ENCODE measurements around the gene EMC1. TPM values are rescaled to one million over a fixed set of nuclear protein-coding genes. Genes with fewer than 3 reads are reported as not detected.

Gene EMC1
- total RNA-seq, 2 experiments from 2014 or later = 46.6 to 49.3 TPM

- Mint-ChIP-seq H3K4me3 (peak within 1 kb of the TSS; percentile 94), H3K9me3 (no peaks in the 10 kb centered on the region), H3K4me1 (ENCODE audit: low read depth) (peaks cover 68% of the 10 kb centered on the region), H3K27me3 (no peaks in the 10 kb centered on the region), H3K27ac (peak within 1 kb of the TSS; percentile 96), H3K36me3 (peaks cover 19% of the 10 kb centered on the region)
- ChIA-PET POLR2A (interaction anchor here (0.6 to 3.8 kb wide), 5 partner anchors 30 to 385 kb away, joined by 3 to 19 read pairs (median 3); partner anchors contain the start of genes EMC1 and MRTO4), CTCF (interaction anchor here (1.0 to 1.7 kb wide), 4 partner anchors 12 to 444 kb away, joined by 3 to 6 read pairs (median 4); no protein-coding TSS in a partner anchor)
- intact Hi-C loops (cut with micrococcal nuclease) = loop anchor here (1.0 to 10.0 kb wide), 9 partner anchors 24 to 502 kb away; partner anchors contain the start of genes ALDH4A1, EMC1 and MRTO4
- peak; percentile 98 for DNase-seq
Observed at GRCh38 chr1:19209990-19210771, 41.1 kb downstream of the EMC1 start, which contains the start of gene UBR4. UBR4 (minus strand) TSS chr1:19210266; CDS start chr1:19210248, 18 bp downstream.

GRCh38 chr1:19209439-19209989 lies 41.8 kb downstream of the EMC1 start:
- H3K4me1 Mint-ChIP-seq (ENCODE audit: low read depth) = peaks cover 74% of the 10 kb centered on the region
- H3K9me3 Mint-ChIP-seq = no peaks in the 10 kb centered on the region
- H3K4me3 Mint-ChIP-seq = peak overlapping the region; percentile 94
- DNase-seq = peak; percentile 84
- POLR2A ChIA-PET = interaction anchor here (0.6 to 3.8 kb wide), 4 partner anchors 11 to 385 kb away, joined by 3 to 19 read pairs (median 4); partner anchors contain the start of genes EMC1 and MRTO4
- peaks cover 17% of the 10 kb centered on the region for H3K36me3 Mint-ChIP-seq
- intact Hi-C loops (cut with micrococcal nuclease) = loop anchor here (2.0 to 10.0 kb wide), 3 partner anchors 47 to 503 kb away; partner anchors contain the start of gene ALDH4A1
- peak overlapping the region; percentile 96 for H3K27ac Mint-ChIP-seq
- CTCF ChIA-PET = interaction anchor here (1.2 to 1.7 kb wide), 4 partner anchors 24 to 444 kb away, joined by 3 to 6 read pairs (median 5); no protein-coding TSS in a partner anchor
- H3K27me3 Mint-ChIP-seq = no peaks in the 10 kb centered on the region

GRCh38 chr1:19208710-19209438 lies 42.5 kb downstream of the EMC1 start:
- DNase-seq = no peak
- peaks cover 14% of the 10 kb centered on the region for H3K36me3 Mint-ChIP-seq
- intact Hi-C loops (cut with micrococcal nuclease) = loop anchor here (2.0 to 10.0 kb wide), 3 partner anchors 48 to 503 kb away; partner anchors contain the start of gene ALDH4A1
- peak overlapping the region; percentile 96 for H3K27ac Mint-ChIP-seq
- peak overlapping the region; percentile 94 for H3K4me3 Mint-ChIP-seq
- no peaks in the 10 kb centered on the region for H3K27me3 Mint-ChIP-seq
- POLR2A ChIA-PET = interaction anchor here (1.0 to 3.8 kb wide), 3 partner anchors 11 to 43 kb away, joined by 3 to 19 read pairs (median 4); partner anchors contain the start of genes EMC1 and MRTO4
- peaks cover 75% of the 10 kb centered on the region for H3K4me1 Mint-ChIP-seq (ENCODE audit: low read depth)
- CTCF ChIA-PET = interaction anchor here (1.0 to 1.6 kb wide), 5 partner anchors 23 to 445 kb away, joined by 3 to 6 read pairs (median 4); no protein-coding TSS in a partner anchor
- no peaks in the 10 kb centered on the region for H3K9me3 Mint-ChIP-seq

GRCh38 chr1:19206947-19207346 lies 44.4 kb downstream of the EMC1 start:
- ChIA-PET CTCF (interaction anchor here (1.2 kb wide), 1 partner anchor 11 kb away, joined by 4 read pairs; no protein-coding TSS in a partner anchor), POLR2A (interaction anchor here (1.7 kb wide), 1 partner anchor 50 kb away, joined by 6 read pairs; no protein-coding TSS in a partner anchor)
- Mint-ChIP-seq H3K4me3 (no peak overlapping the region), H3K4me1 (ENCODE audit: low read depth) (peaks cover 72% of the 10 kb centered on the region), H3K27me3 (no peaks in the 10 kb centered on the region), H3K9me3 (no peaks in the 10 kb centered on the region), H3K36me3 (peaks cover 12% of the 10 kb centered on the region), H3K27ac (no peak overlapping the region)
- DNase-seq = no peak
- intact Hi-C loops (cut with micrococcal nuclease) = loop anchor here (5.0 to 10.0 kb wide), 2 partner anchors 302 to 505 kb away; partner anchors contain the start of gene ALDH4A1

GRCh38 chr1:19205845-19206244 lies 45.5 kb downstream of the EMC1 start:
- no peak for DNase-seq
- no peak overlapping the region for H3K27ac Mint-ChIP-seq

GRCh38 chr1:19205403-19205802 lies 45.9 kb downstream of the EMC1 start:
- Mint-ChIP-seq H3K36me3 (peaks cover 15% of the 10 kb centered on the region), H3K27me3 (no peaks in the 10 kb centered on the region), H3K4me3 (no peak overlapping the region), H3K27ac (no peak overlapping the region), H3K4me1 (ENCODE audit: low read depth) (peaks cover 67% of the 10 kb centered on the region), H3K9me3 (no peaks in the 10 kb centered on the region)
- CTCF ChIA-PET = interaction anchor here (0.9 kb wide), 1 partner anchor 13 kb away, joined by 3 read pairs; no protein-coding TSS in a partner anchor
- POLR2A ChIA-PET = interaction anchor here (1.1 to 1.7 kb wide), 3 partner anchors 14 to 52 kb away, joined by 3 to 6 read pairs (median 4); no protein-coding TSS in a partner anchor
- DNase-seq = no peak
- intact Hi-C loops (cut with micrococcal nuclease) = loop anchor here (1.0 to 10.0 kb wide), 3 partner anchors 19 to 507 kb away; partner anchors contain the start of gene ALDH4A1

More at GRCh38 chr1:19205845-19206244, 45.5 kb downstream of the EMC1 start:
- intact Hi-C loops (cut with micrococcal nuclease) = loop anchor here (1.0 to 10.0 kb wide), 3 partner anchors 20 to 506 kb away; partner anchors contain the start of gene ALDH4A1
- Mint-ChIP-seq H3K9me3 (no peaks in the 10 kb centered on the region), H3K36me3 (peaks cover 12% of the 10 kb centered on the region), H3K27me3 (no peaks in the 10 kb centered on the region), H3K4me1 (ENCODE audit: low read depth) (peaks cover 69% of the 10 kb centered on the region), H3K4me3 (no peak overlapping the region)
- ChIA-PET POLR2A (interaction anchor here (0.6 to 1.7 kb wide), 4 partner anchors 14 to 266 kb away, joined by 3 to 6 read pairs (median 4); no protein-coding TSS in a partner anchor), CTCF (no interaction called here)

- CTCF ChIA-PET = interaction anchor here (0.9 kb wide), 1 partner anchor 14 kb away, joined by 3 read pairs; no protein-coding TSS in a partner anchor
- intact Hi-C loops (cut with micrococcal nuclease) = loop anchor here (1.0 to 10.0 kb wide), 3 partner anchors 18 to 508 kb away; partner anchors contain the start of gene ALDH4A1
- H3K36me3 Mint-ChIP-seq = peaks cover 13% of the 10 kb centered on the region
- peaks cover 64% of the 10 kb centered on the region for H3K4me1 Mint-ChIP-seq (ENCODE audit: low read depth)
- H3K9me3 Mint-ChIP-seq = no peaks in the 10 kb centered on the region
- no peaks in the 10 kb centered on the region for H3K27me3 Mint-ChIP-seq
- DNase-seq = no peak
- no peak overlapping the region for H3K4me3 Mint-ChIP-seq
- H3K27ac Mint-ChIP-seq = no peak overlapping the region
- POLR2A ChIA-PET = interaction anchor here (1.1 to 1.7 kb wide), 3 partner anchors 15 to 53 kb away, joined by 3 to 6 read pairs (median 4); no protein-coding TSS in a partner anchor
Observed at GRCh38 chr1:19204446-19205266, 46.7 kb downstream of the EMC1 start.

GRCh38 chr1:19203440-19203839 lies 47.9 kb downstream of the EMC1 start:
- intact Hi-C loops (cut with micrococcal nuclease) = loop anchor here (10.0 kb wide), 1 partner anchor 299 kb away; the partner anchor contains the start of gene ALDH4A1
- ChIA-PET CTCF (no interaction called here), POLR2A (no interaction called here)
- no peak for DNase-seq
- H3K4me3 Mint-ChIP-seq = no peak overlapping the region
- H3K9me3 Mint-ChIP-seq = no peaks in the 10 kb centered on the region
- H3K27me3 Mint-ChIP-seq = no peaks in the 10 kb centered on the region
- no peak overlapping the region for H3K27ac Mint-ChIP-seq
- H3K36me3 Mint-ChIP-seq = peaks cover 20% of the 10 kb centered on the region
- peaks cover 58% of the 10 kb centered on the region for H3K4me1 Mint-ChIP-seq (ENCODE audit: low read depth)

GRCh38 chr1:19202396-19202795 lies 48.9 kb downstream of the EMC1 start:
- Mint-ChIP-seq H3K9me3 (no peaks in the 10 kb centered on the region), H3K27ac (no peak overlapping the region), H3K4me1 (ENCODE audit: low read depth) (peaks cover 49% of the 10 kb centered on the region), H3K4me3 (no peak overlapping the region), H3K27me3 (no peaks in the 10 kb centered on the region), H3K36me3 (peaks cover 28% of the 10 kb centered on the region)
- ChIA-PET POLR2A (no interaction called here), CTCF (interaction anchor here (1.0 kb wide), 1 partner anchor 24 kb away, joined by 3 read pairs; no protein-coding TSS in a partner anchor)
- DNase-seq = no peak
- intact Hi-C loops (cut with micrococcal nuclease) = loop anchor here (10.0 kb wide), 1 partner anchor 298 kb away; the partner anchor contains the start of gene ALDH4A1

- no peaks in the 10 kb centered on the region for H3K27me3 Mint-ChIP-seq
- ChIA-PET CTCF (interaction anchor here (0.6 to 1.3 kb wide), 2 partner anchors 41 to 111 kb away, joined by 3 to 6 read pairs; no protein-coding TSS in a partner anchor), POLR2A (interaction anchor here (0.7 kb wide), 1 partner anchor 17 kb away, joined by 3 read pairs; no protein-coding TSS in a partner anchor)
- intact Hi-C loops (cut with micrococcal nuclease) = loop anchor here (10.0 kb wide), 1 partner anchor 295 kb away; the partner anchor contains the start of gene ALDH4A1
- H3K27ac Mint-ChIP-seq = no peak overlapping the region
- no peak for DNase-seq
- H3K4me1 Mint-ChIP-seq (ENCODE audit: low read depth) = peaks cover 31% of the 10 kb centered on the region
- peaks cover 39% of the 10 kb centered on the region for H3K36me3 Mint-ChIP-seq
- H3K9me3 Mint-ChIP-seq = no peaks in the 10 kb centered on the region
- H3K4me3 Mint-ChIP-seq = no peak overlapping the region
Observed at GRCh38 chr1:19199969-19200604, 51.2 kb downstream of the EMC1 start.

All from activated CD4-positive, alpha-beta memory T cell treated with anti-CD3 and anti-CD28 coated beads for 36 hours (primary cell).